Activated naive CD4-positive, alpha-beta T cell treated with anti-CD3 and anti-CD28 coated beads for 36 hours (primary cell): ENCODE data around the gene PPP1R12A. TPM values are rescaled to one million over a fixed set of nuclear protein-coding genes. Genes with fewer than 3 reads are reported as not detected.
"Not testable (repeated sequence)": the region's sequence is repeated elsewhere in the genome, so short reads cannot be mapped to it uniquely, and the experiment has no call there.

Source experiments
- CTCF ChIA-PET: fragments of 350-600 bp; sonication (Branson Sonifier 250); formaldehyde crosslinking; loops from one replicate; lab custom pipeline; 2021; ENCODE audit warnings: antibody characterized with exemption; lab: Charles Lee
- DNase-seq: peaks from one replicate; pipeline ENCODE4 v3.0.0-alpha.2; 2020
- H3K27ac Mint-ChIP-seq: one replicate; pipeline ENCODE4 v1.8.0; 2021; ENCODE audit warnings: mild to moderate bottlenecking, mixed read lengths
- H3K27me3 Mint-ChIP-seq: one replicate; pipeline ENCODE4 v1.8.0; 2021; ENCODE audit warnings: low read depth, mixed read lengths
- H3K36me3 Mint-ChIP-seq: one replicate; pipeline ENCODE4 v1.8.0; 2021; ENCODE audit warnings: low read depth, mixed read lengths
- H3K4me1 Mint-ChIP-seq: one replicate; pipeline ENCODE4 v1.8.0; 2021; ENCODE audit warnings: low read depth, mixed read lengths
- H3K4me3 Mint-ChIP-seq: one replicate; pipeline ENCODE4 v1.8.0; 2021; ENCODE audit warnings: mild to moderate bottlenecking, moderate library complexity, mixed read lengths
- H3K9me3 Mint-ChIP-seq: one replicate; pipeline ENCODE4 v1.8.0; 2021; ENCODE audit warnings: mixed read lengths
- intact Hi-C: fragments of 100-400 bp; cut with micrococcal nuclease; formaldehyde crosslinking; loops from one replicate; pipeline ENCODE4 v1.15.1; 2023
- total RNA-seq, 2 experiments: library from RNA; stranded (reverse); gene quantifications; one replicate each; pipeline ENCODE4 v1.2.3, GENCODE V29; 2021

Gene PPP1R12A
- total RNA-seq, 2 experiments from 2014 or later, result 56.3 to 63.3 TPM

DNA sequence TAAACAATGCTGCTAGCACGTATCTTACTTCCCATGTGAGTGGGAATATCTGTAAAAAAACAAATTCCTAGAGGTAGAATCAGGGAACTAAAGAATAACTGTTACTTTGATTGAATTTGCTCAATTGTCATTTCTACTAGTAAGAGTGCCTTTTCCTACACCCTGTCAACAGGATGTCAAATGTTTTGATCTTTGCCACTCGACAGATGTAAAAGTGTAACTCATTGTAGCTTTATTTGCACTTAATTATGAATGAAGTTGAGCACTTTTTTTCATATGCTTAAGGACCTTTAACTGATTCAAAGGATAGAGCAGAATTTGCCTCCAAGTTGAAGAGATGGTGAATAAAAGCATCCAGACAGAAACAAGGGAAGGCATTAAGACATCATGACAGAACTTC is 104.5 kb downstream of the PPP1R12A start:
- Mint-ChIP-seq H3K27ac (no peak overlapping the region), H3K36me3 (peaks cover 28% of the 10 kb centered on the region), H3K4me3 (no peak overlapping the region), H3K4me1 (peaks cover 46% of the 10 kb centered on the region), H3K27me3 (no peaks in the 10 kb centered on the region), H3K9me3 (no peaks in the 10 kb centered on the region)
- intact Hi-C loops, result no loop called here
- CTCF ChIA-PET, result no interaction called here
- DNase-seq, result no peak

DNA sequence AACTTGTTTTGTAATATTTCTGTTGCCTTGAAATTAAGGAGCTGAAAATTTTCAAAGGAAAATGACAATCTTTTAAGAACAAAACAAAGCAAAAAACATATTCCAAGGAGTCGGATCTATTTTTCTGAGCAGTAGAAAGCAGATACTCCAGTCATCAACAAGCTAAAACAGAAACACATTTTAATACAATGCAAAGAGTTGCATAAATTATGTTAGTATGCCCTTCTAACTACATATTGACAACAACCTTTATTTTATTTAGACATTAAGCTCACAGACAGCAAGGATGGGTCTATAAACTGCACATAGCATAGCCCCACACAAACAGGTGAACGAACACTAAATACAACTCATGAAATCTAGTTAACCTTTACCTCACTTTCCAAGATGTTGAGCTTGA is 106.0 kb downstream of the PPP1R12A start:
- H3K27me3 Mint-ChIP-seq, result no peaks in the 10 kb centered on the region
- H3K36me3 Mint-ChIP-seq, result peaks cover 29% of the 10 kb centered on the region
- no peak overlapping the region for H3K4me3 Mint-ChIP-seq
- no peaks in the 10 kb centered on the region for H3K9me3 Mint-ChIP-seq
- no peak for DNase-seq
- intact Hi-C loops, result no loop called here
- no peak overlapping the region for H3K27ac Mint-ChIP-seq
- CTCF ChIA-PET, result no interaction called here
- peaks cover 36% of the 10 kb centered on the region for H3K4me1 Mint-ChIP-seq

DNA sequence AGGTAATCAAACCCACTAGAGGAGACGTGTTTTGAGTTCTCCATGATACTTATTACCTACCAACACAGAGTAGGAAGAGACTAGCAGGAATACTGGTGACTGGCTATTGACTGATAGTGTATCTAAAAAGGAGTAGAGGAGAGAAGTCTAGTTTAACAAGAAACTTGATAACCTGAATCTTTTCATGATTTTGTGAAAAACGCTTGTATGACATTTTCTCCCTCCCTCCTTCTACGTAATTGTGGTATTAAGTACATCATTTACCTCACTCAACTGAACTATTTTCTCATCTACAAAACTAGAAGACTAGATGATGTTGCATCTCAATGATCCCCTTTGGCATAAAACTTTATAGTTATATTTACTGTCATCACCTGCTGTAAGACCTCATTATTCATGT is 107.4 kb downstream of the PPP1R12A start:
- intact Hi-C loops, result no loop called here
- Mint-ChIP-seq H3K4me1 (peaks cover 23% of the 10 kb centered on the region), H3K36me3 (peaks cover 27% of the 10 kb centered on the region), H3K27ac (no peak overlapping the region), H3K27me3 (no peaks in the 10 kb centered on the region), H3K4me3 (no peak overlapping the region), H3K9me3 (no peaks in the 10 kb centered on the region)
- CTCF ChIA-PET, result no interaction called here
- DNase-seq, result no peak

DNA sequence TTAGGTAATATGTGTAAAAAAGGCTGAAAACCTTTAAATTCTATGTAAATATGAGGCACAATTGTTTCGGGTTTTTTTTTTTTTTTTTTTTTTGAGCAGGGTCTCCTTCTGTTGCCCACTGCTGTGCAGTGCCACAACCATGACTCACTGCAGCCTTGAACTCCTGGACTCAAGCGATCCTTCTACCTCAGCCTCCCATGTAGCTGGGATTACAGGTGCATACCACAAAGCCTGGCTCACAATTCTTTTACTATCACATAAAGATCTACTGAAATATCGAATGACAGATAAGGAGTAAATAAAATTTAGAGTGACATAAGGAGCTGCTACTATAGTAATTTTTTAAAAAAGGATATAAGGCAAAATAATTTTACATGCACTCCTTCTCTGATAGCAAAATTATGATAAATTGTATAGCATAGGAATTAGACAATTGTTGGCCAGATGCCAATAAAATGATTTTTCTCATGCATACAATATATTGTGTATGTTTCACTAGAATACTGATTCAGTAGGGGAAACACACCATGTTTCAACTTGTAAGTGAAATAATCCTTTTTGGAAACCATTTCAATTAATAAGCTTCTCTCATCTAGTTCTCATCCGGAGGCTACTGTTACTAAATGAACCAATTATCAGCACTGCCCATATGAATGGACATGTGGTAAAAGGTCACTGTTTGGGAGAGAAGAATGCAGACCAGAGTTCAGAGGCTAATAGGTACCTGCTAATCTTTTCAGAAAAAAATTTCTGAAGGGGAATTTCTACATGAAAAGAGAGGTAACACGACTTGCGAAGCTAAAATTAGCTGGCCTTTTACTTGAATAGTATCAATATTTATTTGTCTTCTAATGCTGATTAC is 108.4 kb downstream of the PPP1R12A start:
- Mint-ChIP-seq H3K4me3 (no peak overlapping the region), H3K36me3 (peaks cover 25% of the 10 kb centered on the region), H3K4me1 (peaks cover 14% of the 10 kb centered on the region), H3K9me3 (no peaks in the 10 kb centered on the region), H3K27ac (no peak overlapping the region), H3K27me3 (no peaks in the 10 kb centered on the region)
- intact Hi-C loops, result no loop called here
- DNase-seq, result no peak
- CTCF ChIA-PET, result no interaction called here

DNA sequence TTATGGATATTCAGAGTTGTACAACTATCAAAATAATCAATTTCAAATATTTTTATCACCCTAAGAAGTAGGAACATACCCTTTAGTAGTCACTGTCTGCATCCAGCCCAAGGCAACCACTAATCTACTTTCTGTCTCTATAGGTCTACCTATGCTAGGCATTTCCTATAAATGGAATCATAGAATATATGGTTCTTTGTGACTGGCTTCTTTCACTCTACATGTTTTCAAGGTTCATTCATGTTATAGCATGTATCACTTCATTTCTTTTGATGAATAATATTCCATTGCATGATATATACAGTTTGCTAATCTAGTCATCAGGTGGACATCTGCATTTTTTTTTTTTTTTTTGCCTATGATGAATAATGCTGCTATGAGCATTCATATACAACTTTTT is 112.4 kb downstream of the PPP1R12A start:
- DNase-seq, result no peak
- H3K4me1 Mint-ChIP-seq, result peaks cover 8% of the 10 kb centered on the region
- peaks cover 16% of the 10 kb centered on the region for H3K36me3 Mint-ChIP-seq

DNA sequence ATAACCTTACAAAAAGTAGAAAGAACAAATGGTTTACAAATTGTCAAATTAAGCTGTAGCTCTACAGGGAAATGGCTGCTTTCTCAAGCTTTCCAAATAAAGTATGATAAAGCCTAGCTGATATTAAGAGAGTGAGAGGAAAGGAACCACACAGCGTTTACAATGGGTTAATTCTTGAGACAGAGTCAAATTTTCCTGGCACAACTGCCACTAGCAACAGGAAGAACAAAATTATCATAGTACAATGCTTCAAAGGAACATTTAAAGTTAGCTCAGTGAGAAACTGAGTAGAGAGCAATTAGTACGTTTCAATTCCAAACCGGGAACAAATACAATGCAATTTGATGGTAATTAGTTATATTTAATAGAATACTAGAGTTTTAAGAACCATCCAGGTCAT is 116.0 kb downstream of the PPP1R12A start:
- CTCF ChIA-PET, result no interaction called here
- H3K27ac Mint-ChIP-seq, result no peak overlapping the region
- H3K36me3 Mint-ChIP-seq, result peaks cover 25% of the 10 kb centered on the region
- H3K9me3 Mint-ChIP-seq, result no peaks in the 10 kb centered on the region
- H3K4me1 Mint-ChIP-seq, result peaks cover 6% of the 10 kb centered on the region
- no peak overlapping the region for H3K4me3 Mint-ChIP-seq
- intact Hi-C loops, result no loop called here
- DNase-seq, result no peak
- H3K27me3 Mint-ChIP-seq, result no peaks in the 10 kb centered on the region

More for the DNA sequence above, 112.4 kb downstream of the PPP1R12A start:
- Mint-ChIP-seq H3K4me3 (no peak overlapping the region), H3K27me3 (no peaks in the 10 kb centered on the region), H3K9me3 (no peaks in the 10 kb centered on the region), H3K27ac (no peak overlapping the region)
- CTCF ChIA-PET, result no interaction called here
- intact Hi-C loops, result no loop called here

DNA sequence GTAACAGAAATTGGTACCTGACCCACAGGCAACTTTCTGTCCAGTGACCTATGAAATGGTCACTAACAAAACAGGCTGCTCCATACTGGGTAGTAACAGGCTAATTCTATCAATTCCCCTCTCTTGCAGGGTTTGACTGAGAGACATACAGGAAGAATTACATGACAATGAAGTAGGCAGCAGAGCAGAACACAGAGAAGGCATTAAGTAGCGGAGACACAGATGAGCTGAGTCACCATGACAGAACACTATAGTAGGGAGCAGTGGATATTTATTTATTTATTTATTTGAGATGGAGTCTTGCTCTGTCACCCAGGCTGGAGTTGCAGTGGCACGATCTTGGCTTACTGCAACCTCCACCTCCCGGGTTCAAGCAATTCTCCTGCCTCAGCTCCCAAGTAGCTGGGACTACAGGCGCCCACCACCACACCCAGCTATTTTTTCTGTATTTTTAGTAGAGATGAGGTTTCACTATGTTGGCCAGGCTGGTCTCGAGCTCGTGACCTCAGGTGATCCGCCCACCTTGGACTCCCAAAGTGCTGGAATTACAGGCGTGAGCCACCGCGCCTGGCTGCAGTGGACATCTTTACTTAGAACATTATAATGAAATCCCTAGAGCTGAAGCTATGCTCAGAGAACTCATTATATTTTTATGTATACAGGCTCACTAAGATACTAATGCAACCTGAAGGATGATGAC is 150.4 kb downstream of the PPP1R12A start:
- H3K36me3 Mint-ChIP-seq, result peaks cover 15% of the 10 kb centered on the region
- not testable (repeated sequence) for H3K4me3 Mint-ChIP-seq, H3K27ac Mint-ChIP-seq

DNA sequence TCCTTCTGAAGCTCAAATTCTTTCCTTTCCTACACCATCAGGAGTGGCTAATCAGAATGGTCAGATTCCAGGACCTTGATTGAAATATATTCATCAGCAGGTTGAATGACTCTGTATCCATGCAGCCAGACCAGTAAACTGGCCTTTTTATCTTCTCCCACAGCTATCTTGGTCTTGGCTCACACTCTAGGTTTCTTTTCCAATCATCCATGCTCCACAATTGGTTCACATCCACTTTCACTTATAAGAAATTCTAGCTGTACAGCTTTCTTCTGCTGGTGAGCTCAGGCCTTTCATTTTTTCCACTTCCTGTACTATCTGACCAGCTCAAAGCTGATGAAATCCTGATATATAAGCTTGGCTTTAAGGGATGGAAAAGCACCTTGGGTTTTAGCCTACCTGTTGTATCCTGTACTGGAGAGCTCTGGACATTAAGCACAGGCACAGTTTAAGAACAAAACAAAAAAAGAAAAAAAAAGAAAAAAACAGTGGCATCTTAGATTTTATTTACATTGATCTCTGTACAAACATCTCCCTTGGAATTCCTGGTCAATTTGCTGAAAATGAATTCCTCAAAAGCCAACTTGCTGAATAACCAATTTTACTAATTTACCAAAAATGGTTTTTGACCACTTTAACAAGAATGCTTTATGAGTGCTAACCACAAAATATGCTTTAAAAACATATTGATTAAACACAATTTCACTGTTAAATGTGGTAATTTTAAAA is 152.6 kb downstream of the PPP1R12A start:
- CTCF ChIA-PET, result interaction anchor here (0.5 kb wide), 1 partner anchor 159 kb away, joined by 4 read pairs; no protein-coding TSS in a partner anchor
- Mint-ChIP-seq H3K27ac (no peak overlapping the region), H3K4me3 (no peak overlapping the region), H3K36me3 (peaks cover 13% of the 10 kb centered on the region), H3K4me1 (peaks cover 5% of the 10 kb centered on the region), H3K9me3 (no peaks in the 10 kb centered on the region), H3K27me3 (no peaks in the 10 kb centered on the region)
- intact Hi-C loops, result no loop called here
- DNase-seq, result no peak

More for the DNA sequence above, 150.4 kb downstream of the PPP1R12A start:
- DNase-seq, H3K9me3 Mint-ChIP-seq, CTCF ChIA-PET, H3K4me1 Mint-ChIP-seq, H3K27me3 Mint-ChIP-seq, intact Hi-C loops: not testable (repeated sequence)

DNA sequence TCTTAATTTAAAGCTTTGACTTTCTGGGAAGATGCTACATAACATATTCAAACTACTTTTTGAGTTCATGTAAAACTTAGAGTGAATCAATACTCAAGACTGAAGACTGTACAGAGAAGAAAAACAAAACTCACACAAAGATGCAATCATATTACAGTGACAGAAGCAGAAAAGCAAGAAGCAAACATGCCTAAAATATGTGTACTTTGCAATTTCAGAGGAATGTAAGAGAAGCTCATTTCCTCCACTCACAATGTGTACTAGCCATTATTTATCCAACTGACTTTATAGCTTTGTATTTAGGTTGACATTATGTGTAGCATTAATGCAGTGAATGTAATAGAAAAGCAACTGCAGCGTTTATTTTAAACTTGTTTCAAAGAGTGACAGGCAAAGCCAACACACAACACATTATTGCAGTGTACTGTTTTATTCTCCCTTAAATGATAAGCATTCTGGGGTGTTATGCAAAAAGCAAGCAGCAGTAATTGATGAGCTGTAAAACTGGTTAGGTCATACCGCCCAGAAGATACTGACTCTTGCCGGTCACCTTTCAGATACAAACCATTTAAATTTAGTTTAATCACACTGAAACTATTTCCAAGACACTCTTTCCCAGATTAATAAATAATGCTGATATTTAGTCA is 156.0 kb downstream of the PPP1R12A start:
- Mint-ChIP-seq H3K36me3 (peaks cover 21% of the 10 kb centered on the region), H3K27ac (no peak overlapping the region), H3K4me3 (no peak overlapping the region), H3K4me1 (peaks cover 5% of the 10 kb centered on the region), H3K9me3 (no peaks in the 10 kb centered on the region), H3K27me3 (no peaks in the 10 kb centered on the region)
- CTCF ChIA-PET, result no interaction called here
- intact Hi-C loops, result no loop called here
- DNase-seq, result no peak

DNA sequence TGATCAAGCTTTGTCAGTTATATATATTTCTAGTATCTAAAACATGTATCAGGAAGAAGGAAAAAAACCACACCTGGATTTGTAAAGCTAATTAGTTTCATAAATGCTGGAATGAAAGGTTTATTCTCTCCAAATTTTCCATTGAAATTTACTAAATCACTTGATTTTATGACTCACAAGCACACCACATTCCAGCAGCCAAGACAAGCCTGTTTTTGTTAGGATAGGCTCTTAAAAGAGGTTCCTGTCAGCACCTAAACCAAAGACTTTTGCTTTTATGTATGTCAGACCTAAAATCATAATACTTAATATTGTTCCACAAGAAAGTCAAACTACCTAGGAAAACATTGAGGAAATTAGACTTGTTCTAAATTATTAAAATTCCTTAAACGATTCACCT is 158.8 kb downstream of the PPP1R12A start:
- Mint-ChIP-seq H3K4me1 (no peaks in the 10 kb centered on the region), H3K9me3 (no peaks in the 10 kb centered on the region), H3K27me3 (no peaks in the 10 kb centered on the region), H3K36me3 (peaks cover 14% of the 10 kb centered on the region), H3K27ac (no peak overlapping the region), H3K4me3 (no peak overlapping the region)
- CTCF ChIA-PET, result interaction anchor here (0.9 kb wide), 1 partner anchor 8 kb away, joined by 3 read pairs; no protein-coding TSS in a partner anchor
- DNase-seq, result no peak
- intact Hi-C loops, result no loop called here

DNA sequence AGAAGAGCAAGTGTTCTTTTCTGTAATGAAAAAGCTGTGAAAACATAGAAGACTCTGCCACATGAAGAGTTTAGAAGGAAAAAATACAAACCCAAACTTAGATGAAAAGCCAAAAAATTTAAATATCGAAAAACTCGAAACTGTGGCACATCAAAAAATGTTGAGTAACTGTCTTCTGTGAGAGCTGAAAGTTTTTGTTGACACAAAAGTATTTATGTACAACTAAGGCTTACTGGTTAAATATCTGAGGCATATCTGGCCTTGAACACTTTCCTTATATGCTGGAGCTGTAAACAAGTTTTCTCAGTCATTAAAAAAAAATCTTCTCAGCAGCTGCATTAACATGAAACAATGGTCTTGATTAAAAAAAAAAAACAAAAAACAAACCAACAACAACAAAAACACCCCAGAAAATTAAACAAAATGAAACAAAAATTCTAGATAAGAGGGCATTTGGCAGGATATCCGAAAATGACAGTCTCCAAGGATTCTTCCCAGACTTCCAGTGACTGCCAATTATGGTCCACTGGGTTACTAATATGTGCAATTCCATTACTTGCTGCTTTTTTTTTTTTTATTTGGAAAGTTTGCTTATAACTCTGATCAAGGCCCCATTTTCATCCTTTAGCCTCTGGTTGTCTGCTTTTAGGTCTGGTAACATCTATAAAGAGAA is 159.4 kb downstream of the PPP1R12A start:
- no peak for DNase-seq
- intact Hi-C loops, result no loop called here

More for the DNA sequence above, 159.4 kb downstream of the PPP1R12A start:
- H3K36me3 Mint-ChIP-seq, result peaks cover 14% of the 10 kb centered on the region
- no peaks in the 10 kb centered on the region for H3K27me3 Mint-ChIP-seq
- H3K4me1 Mint-ChIP-seq, result no peaks in the 10 kb centered on the region
- no peak overlapping the region for H3K4me3 Mint-ChIP-seq
- no peak overlapping the region for H3K27ac Mint-ChIP-seq
- CTCF ChIA-PET, result interaction anchor here (0.9 kb wide), 1 partner anchor 7 kb away, joined by 3 read pairs; no protein-coding TSS in a partner anchor
- H3K9me3 Mint-ChIP-seq, result no peaks in the 10 kb centered on the region
